RWPE1 (cell line): Measurements from ENCODE around the gene MEAF6.

Source experiments
- CTCF ChIA-PET: fragments of 350-600 bp; sonication (Branson Sonifier 250); formaldehyde crosslinking; extraction: SDS; loops from one replicate; lab custom pipeline; 2021; lab: Yijun Ruan, JAX
- POLR2A ChIA-PET: fragments of 400-600 bp; formaldehyde crosslinking; extraction: SDS; loops from one replicate; lab custom pipeline; 2020; ENCODE audit warnings: antibody characterized with exemption; ENCODE audit not compliant: low non-redundant PET; lab: Yijun Ruan, JAX
- DNase-seq: peaks from one replicate; pipeline ENCODE4 v3.0.0; 2012; ENCODE audit warnings: low spot score
- H3K27ac ChIP-seq: fragments of 450-650 bp; 2 replicates; pipeline ENCODE4 v1.5.1; 2017
- TF ChIP-seq, protein P1 (sequence below): fragments of 450-650 bp; conservative IDR thresholded peaks from 2 replicates; pipeline ENCODE4 v1.5.1; 2017; ENCODE audit warnings: low read depth, mild to moderate bottlenecking

The MEAF6 gene

DNA sequence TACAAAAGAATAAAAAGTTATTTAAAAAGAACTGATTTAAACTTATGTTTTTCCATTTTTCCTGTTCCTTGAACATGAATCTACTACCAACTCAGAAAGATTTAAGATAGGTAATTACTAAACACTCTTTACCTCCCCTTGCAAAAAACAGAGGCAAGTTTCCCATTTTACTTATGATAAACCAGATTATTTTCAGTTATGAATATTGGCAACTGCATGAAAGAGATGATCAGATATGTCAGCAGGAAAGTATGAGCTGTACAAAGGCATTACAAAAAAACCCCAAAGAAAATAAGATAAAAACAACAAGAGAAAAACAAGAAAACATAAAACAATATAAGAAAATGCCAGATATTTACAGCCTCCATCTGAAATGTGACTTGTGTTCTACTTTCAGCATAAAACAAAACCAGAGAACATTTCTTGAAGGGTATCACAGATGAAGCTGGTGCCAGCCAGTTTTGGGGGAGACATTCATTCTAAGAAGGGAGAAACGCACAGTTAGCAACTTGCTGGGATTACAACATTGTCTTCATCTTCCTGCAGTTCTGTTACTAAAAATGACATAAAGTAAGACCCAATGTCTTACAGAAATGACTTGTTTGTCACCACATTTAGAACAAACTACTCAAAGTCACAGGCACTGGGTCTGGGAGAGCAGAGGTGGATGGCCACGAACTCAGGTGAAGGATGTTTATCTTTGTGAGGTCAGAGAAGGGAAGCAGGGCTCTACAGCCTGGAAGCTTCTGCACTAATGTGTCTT, 21.0 kb downstream of the MEAF6 start:
- TF ChIP-seq, protein P1, sequence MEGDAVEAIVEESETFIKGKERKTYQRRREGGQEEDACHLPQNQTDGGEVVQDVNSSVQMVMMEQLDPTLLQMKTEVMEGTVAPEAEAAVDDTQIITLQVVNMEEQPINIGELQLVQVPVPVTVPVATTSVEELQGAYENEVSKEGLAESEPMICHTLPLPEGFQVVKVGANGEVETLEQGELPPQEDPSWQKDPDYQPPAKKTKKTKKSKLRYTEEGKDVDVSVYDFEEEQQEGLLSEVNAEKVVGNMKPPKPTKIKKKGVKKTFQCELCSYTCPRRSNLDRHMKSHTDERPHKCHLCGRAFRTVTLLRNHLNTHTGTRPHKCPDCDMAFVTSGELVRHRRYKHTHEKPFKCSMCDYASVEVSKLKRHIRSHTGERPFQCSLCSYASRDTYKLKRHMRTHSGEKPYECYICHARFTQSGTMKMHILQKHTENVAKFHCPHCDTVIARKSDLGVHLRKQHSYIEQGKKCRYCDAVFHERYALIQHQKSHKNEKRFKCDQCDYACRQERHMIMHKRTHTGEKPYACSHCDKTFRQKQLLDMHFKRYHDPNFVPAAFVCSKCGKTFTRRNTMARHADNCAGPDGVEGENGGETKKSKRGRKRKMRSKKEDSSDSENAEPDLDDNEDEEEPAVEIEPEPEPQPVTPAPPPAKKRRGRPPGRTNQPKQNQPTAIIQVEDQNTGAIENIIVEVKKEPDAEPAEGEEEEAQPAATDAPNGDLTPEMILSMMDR: no peak
- ChIA-PET POLR2A (no interaction called here), CTCF (interaction anchor here (0.7 kb wide), 1 partner anchor 390 kb away, joined by 8 read pairs; no protein-coding TSS in a partner anchor)
- DNase-seq: no peak
- no peak overlapping the region for H3K27ac ChIP-seq

DNA sequence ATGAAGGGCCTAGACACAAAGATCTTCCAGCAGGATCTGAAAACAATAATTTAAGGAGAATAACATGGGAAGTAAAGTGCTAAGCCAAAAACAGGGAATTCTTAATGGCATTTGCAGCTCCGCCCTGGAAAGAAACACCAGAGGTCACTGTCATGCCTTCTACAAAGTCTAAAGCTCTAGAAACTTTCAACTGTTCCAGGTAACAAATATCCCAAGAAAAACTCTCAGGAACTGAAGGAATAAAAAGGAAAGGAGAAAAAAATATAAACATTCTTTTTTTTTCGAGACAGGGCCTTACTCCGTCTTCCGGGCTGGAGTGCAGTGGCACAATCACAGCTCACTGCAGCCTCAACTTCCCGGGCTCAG, 27.0 kb downstream of the MEAF6 start:
- TF ChIP-seq, protein P1: peak; percentile 58
- ChIA-PET POLR2A (interaction anchor here (0.7 kb wide), 1 partner anchor 33 kb away, joined by 3 read pairs; no protein-coding TSS in a partner anchor), CTCF (interaction anchor here (0.5 to 4.1 kb wide), 14 partner anchors 9 to 918 kb away, joined by 3 to 43 read pairs (median 5); partner anchors contain the start of gene MEAF6)
- peak overlapping the region; percentile 100 for H3K27ac ChIP-seq
- no peak for DNase-seq

DNA sequence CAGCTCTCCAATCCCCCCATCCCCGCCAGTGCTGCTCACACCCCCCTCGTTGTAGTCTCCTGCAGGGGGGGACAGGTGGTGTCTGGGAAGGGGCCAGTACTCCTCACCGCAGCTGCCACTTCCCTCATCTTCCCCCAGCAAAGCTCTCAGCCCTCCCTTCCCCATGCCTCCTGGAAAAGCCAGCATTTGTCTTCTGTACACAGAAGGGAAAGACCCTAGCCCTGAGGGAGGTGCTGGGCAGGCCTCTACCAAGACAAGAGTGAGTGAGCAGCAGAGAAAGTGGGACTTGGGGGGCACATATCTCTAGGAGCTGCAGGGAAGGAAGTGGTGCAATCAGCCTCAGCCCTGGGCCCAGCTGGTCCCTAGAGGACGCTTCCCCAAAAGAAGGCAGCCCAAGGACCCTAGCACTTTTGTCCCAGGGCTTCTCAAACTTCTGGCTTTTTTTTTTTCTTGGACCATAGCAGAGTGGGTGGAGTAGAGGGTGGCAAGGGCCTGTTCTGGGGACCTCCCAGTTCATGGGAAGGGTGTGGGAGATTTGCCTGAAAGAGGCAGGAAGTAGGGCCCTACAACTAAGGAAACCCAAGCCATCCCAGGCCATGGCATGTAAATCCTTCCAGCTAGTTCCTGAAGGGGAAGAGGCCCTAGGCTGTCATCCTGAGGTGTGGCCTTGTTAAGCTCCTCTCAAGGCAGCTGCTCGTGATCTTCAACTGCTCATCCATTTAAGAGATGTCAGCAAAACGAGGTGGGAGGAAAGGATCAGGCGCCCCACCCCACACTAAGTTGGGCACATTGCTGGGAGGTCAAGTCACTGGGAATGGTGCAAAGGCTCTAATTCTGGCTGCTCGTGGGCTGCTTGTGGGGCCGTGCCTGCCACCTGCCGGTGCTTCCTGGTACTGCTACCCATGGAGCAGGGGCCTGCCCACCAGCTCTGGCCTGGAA, 27.6 kb downstream of the MEAF6 start:
- TF ChIP-seq, protein P1: peak; percentile 97
- ChIA-PET POLR2A (interaction anchor here (0.7 to 3.5 kb wide), 2 partner anchors 12 to 32 kb away, joined by 3 to 19 read pairs; partner anchors contain the start of gene ZC3H12A), CTCF (interaction anchor here (0.5 to 4.1 kb wide), 21 partner anchors 10 to 918 kb away, joined by 3 to 43 read pairs (median 4); partner anchors contain the start of gene MEAF6)
- DNase-seq: peak; percentile 67
- H3K27ac ChIP-seq: peak overlapping the region; percentile 100

DNA sequence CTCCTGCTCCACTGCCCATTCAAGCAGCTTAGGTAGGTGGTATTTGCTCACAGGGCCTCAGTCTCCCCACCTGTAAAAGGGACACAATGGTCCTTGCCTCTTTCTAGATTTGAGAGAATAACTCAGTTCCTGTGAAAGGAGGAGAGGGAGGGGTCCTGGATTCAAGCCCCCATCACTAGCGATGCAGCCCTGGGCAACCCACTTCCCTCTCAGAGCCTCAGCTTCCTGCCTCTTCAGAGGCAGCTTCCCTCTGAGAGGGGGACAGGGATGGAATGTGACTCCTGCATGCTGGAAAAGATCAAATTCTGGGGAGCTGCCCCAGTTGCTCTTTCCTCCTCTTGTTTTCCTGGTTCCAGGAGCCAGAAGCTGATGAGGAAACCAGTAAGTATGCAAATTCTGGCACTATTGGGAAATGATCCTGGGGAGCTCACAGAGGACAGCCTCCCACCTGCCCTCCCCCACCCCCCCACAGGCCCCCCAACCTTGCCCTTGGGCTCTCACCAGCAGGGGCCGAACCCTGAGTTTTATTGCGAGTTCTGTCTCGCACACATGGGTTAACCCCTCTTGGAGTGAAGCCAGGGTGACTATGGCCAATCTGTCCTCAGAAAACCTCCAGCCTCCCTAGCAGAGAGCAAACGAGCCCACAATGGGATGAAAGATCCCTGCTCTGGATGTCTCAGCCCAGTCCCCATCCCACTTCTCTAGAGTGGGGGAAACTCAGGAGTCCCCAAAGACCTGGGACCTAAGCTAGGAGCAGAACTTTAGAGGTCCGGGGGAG, 28.5 kb downstream of the MEAF6 start:
- no peak for DNase-seq

DNA sequence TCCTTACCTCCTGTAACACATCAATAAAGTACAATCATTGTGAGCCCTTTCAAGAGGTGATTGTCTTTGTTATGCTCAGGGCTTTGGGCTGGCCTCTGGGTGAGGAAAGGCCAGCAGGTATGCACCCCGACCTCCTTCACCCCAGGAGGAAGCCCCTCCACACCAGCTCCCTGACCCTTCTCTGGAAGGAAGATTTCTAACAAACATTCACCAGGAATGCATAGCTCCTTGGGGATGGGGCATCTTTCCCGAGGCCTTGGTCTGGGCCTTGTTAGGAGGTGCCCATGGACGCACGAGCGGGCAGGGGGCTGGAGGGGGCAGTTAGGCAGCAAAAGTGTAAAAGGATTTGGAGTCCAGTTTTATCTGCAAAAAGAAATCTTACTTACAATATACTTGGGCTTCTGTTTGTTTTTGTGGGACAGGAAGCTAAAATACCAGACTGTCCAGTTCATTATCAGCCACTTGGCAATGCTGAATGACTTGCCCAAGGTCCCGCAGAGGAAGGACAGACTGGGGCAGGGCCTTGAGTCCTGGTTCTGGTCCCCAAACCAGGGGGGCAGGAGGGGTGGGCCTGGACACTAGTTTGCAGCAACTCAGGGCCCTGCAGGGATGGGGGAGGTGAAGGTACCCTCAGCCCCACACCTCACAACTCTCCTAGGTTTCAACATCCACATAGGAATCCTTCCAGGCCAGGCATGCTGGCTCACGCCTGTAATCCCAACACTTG, 30.1 kb downstream of the MEAF6 start:
- H3K27ac ChIP-seq: peak overlapping the region; percentile 100
- CTCF ChIA-PET: interaction anchor here (1.1 to 4.1 kb wide), 2 partner anchors 30 kb away, joined by 15 to 43 read pairs; no protein-coding TSS in a partner anchor
- no peak for DNase-seq
- POLR2A ChIA-PET: interaction anchor here (3.5 kb wide), 1 partner anchor 9 kb away, joined by 19 read pairs; the partner anchor contains the start of gene ZC3H12A
- TF ChIP-seq, protein P1: no peak

More for the DNA sequence above, 28.5 kb downstream of the MEAF6 start:
- POLR2A ChIA-PET: interaction anchor here (3.5 kb wide), 1 partner anchor 11 kb away, joined by 19 read pairs; the partner anchor contains the start of gene ZC3H12A
- CTCF ChIA-PET: interaction anchor here (0.6 to 4.1 kb wide), 9 partner anchors 9 to 176 kb away, joined by 3 to 43 read pairs (median 9); partner anchors contain the start of gene MEAF6
- peak overlapping the region; percentile 100 for H3K27ac ChIP-seq
- TF ChIP-seq, protein P1: no peak
